Natural killer cell (primary cell): ENCODE data around the gene DEK. TPM values are rescaled to one million over a fixed set of nuclear protein-coding genes. Genes with fewer than 3 reads are reported as not detected.
"Not testable (repeated sequence)": the region's sequence is repeated elsewhere in the genome, so short reads cannot be mapped to it uniquely, and the experiment has no call there.

Experiments
- ATAC-seq, 3 donors: fragments of 150-1000 bp in 2 of 3; fragments of 200-7000 bp in 1 of 3; cut with Tn5 transposase; 1 replicate in 1 of 3; 2 replicates in 2 of 3; pipeline ENCODE4 v1.10.0; 2021; ENCODE audit warnings: mild to moderate bottlenecking in 2 of 3, moderate library complexity in 2 of 3
- DNase-seq, 2 donors: peaks; one replicate each; pipeline versions ENCODE4 v3.0.0 to v3.0.0-alpha.2; 2013 to 2021; ENCODE audit warnings: mixed read lengths in 1 of 2
- H3K27ac ChIP-seq: one replicate; pipeline ENCODE4 v1.5.1; 2013; ENCODE audit warnings: mild to moderate bottlenecking, low read length
- H3K27me3 ChIP-seq: one replicate; pipeline ENCODE4 v1.6.1; 2013; ENCODE audit warnings: low read length; ENCODE audit not compliant: control insufficient read depth, insufficient read depth
- H3K36me3 ChIP-seq: one replicate; pipeline ENCODE4 v1.6.1; 2013; ENCODE audit warnings: low read length; ENCODE audit not compliant: control insufficient read depth, insufficient read depth
- H3K4me1 ChIP-seq: one replicate; pipeline ENCODE4 v1.6.1; 2013; ENCODE audit warnings: low read length; ENCODE audit not compliant: control insufficient read depth, insufficient read depth
- H3K4me3 ChIP-seq: one replicate; pipeline ENCODE4 v1.5.1; 2013; ENCODE audit warnings: low read length
- H3K9me3 ChIP-seq: one replicate; pipeline ENCODE4 v1.6.1; 2013; ENCODE audit warnings: low read length; ENCODE audit not compliant: control insufficient read depth, insufficient read depth
- H3K27ac Mint-ChIP-seq, 2 donors: one replicate each; pipeline ENCODE4 v1.8.0; 2022; ENCODE audit warnings: mild to moderate bottlenecking in 2 of 2, mixed read lengths in 2 of 2, moderate library complexity in 1 of 2
- H3K27me3 Mint-ChIP-seq, 2 donors: one replicate each; pipeline ENCODE4 v1.8.0; 2022; ENCODE audit warnings: low read depth in 2 of 2, mixed read lengths in 2 of 2
- H3K36me3 Mint-ChIP-seq: one replicate; pipeline ENCODE4 v1.8.0; 2022; ENCODE audit warnings: mixed read lengths
- H3K4me1 Mint-ChIP-seq, 2 donors: one replicate each; pipeline ENCODE4 v1.8.0; 2022; ENCODE audit warnings: mixed read lengths in 2 of 2
- H3K4me3 Mint-ChIP-seq: one replicate; pipeline ENCODE4 v1.8.0; 2022; ENCODE audit warnings: mild to moderate bottlenecking, moderate library complexity, mixed read lengths
- H3K9me3 Mint-ChIP-seq, 2 donors: one replicate each; pipeline ENCODE4 v1.8.0; 2022; ENCODE audit warnings: mixed read lengths in 2 of 2
- WGBS: methylation state at CpG from one replicate; pipeline ENCODE4 v1.1.7; 2013; ENCODE audit warnings: missing lambda C conversion rate; ENCODE audit not compliant: insufficient coverage; 5-methylcytosine and 5-hydroxymethylcytosine counted together
- intact Hi-C: fragments of 100-400 bp; cut with micrococcal nuclease; formaldehyde crosslinking; loops from one replicate; pipeline ENCODE4 v1.14.2; 2022
- total RNA-seq, 4 donors: library from RNA; stranded (reverse); fragments of 120-200 nt in 1 of 4; gene quantifications; one replicate each; pipeline versions ENCODE4 v1.2.3 to v1.2.4, GENCODE V29; 2013 to 2022
- TF ChIP-seq, protein P1 (sequence below): fragments of 200-600 bp; IDR thresholded peaks from one replicate; pipeline ENCODE4 v1.8.0; 2022; ENCODE audit warnings: antibody characterized with exemption

DEK gene
- total RNA-seq, 3 donors from 2014 or later (not counting 1 experiment from before 2014, with no cell fraction given) = 79.5 to 89.7 (median 80.9) TPM

DNA sequence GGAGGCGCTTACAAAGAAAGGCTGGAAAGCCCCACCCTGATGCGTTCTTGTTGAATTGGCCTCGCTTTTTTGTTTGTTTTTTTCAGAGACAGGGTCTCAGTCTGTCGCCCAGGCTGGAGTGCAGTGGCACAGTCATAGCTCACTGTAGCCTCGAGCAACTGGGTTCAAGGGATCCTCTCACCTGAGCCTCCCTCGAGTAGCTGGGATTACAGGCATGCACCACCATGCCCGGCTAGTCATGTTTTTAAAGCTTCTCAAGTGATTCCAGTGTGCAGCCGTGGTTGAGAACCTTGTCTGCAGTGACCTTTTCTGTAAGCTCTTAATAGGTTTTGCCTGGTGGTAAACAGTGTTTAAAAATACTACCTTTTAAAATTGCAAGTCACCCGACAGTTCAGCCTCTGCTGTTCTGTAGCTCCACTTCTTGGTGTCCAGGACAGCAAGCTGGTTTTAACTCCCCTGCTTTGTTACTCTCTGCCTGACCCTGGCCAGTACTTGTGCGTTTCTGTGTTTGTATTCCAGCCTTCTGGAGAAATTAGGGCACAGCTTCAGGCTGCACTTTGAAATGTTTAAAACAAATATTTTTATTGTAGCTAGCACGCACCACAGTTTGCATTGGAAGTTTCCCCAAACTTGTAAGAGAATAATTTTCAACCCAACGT, 54.7 kb downstream of the DEK start:
- Mint-ChIP-seq H3K27me3 (no peaks in the 10 kb centered on the region), H3K9me3 (no peaks in the 10 kb centered on the region), H3K36me3 (peaks cover 14% of the 10 kb centered on the region), H3K4me3 (no peak overlapping the region), H3K27ac (no peak overlapping the region), H3K4me1 (peaks cover 0 to 5% of the 10 kb centered on the region in 2 donors)
- H3K4me1 ChIP-seq = no peaks in the 10 kb centered on the region
- TF ChIP-seq, protein P1, sequence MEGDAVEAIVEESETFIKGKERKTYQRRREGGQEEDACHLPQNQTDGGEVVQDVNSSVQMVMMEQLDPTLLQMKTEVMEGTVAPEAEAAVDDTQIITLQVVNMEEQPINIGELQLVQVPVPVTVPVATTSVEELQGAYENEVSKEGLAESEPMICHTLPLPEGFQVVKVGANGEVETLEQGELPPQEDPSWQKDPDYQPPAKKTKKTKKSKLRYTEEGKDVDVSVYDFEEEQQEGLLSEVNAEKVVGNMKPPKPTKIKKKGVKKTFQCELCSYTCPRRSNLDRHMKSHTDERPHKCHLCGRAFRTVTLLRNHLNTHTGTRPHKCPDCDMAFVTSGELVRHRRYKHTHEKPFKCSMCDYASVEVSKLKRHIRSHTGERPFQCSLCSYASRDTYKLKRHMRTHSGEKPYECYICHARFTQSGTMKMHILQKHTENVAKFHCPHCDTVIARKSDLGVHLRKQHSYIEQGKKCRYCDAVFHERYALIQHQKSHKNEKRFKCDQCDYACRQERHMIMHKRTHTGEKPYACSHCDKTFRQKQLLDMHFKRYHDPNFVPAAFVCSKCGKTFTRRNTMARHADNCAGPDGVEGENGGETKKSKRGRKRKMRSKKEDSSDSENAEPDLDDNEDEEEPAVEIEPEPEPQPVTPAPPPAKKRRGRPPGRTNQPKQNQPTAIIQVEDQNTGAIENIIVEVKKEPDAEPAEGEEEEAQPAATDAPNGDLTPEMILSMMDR = no peak
- H3K27ac ChIP-seq = no peak overlapping the region
- peaks cover 12% of the 10 kb centered on the region for H3K36me3 ChIP-seq
- intact Hi-C loops = no loop called here
- no peak for DNase-seq
- H3K27me3 ChIP-seq = no peaks in the 10 kb centered on the region
- no peak for ATAC-seq
- H3K9me3 ChIP-seq = no peaks in the 10 kb centered on the region
- WGBS = 90% methylated on average over 12 of the region's 12 CpGs
- H3K4me3 ChIP-seq = no peak overlapping the region

DNA sequence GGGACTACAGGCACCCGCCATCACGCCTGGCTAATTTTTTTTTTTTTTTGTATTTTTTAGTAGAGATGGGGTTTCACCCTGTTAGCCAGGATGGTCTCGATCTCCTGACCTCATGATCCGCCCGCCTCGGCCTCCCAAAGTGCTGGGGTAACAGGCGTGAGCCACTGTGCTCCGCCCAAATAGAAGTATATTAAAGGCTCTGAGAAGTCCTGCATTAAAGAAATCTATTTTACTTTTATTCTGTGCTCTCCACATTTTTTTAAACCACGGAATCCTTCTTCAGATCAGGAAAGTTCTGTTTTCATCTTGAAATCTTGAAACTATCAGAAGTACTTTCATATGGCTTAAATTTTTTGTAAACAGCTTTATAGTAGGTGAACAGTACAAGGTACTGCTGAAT, 55.6 kb downstream of the DEK start:
- peaks cover 10% of the 10 kb centered on the region for H3K36me3 ChIP-seq
- H3K4me1 ChIP-seq, H3K4me3 Mint-ChIP-seq, H3K4me3 ChIP-seq, ATAC-seq, H3K27me3 Mint-ChIP-seq, H3K27ac ChIP-seq, H3K9me3 Mint-ChIP-seq, H3K9me3 ChIP-seq, intact Hi-C loops, H3K27me3 ChIP-seq, DNase-seq, H3K27ac Mint-ChIP-seq, H3K36me3 Mint-ChIP-seq, H3K4me1 Mint-ChIP-seq: not testable (repeated sequence)
- WGBS = 100% methylated on average over 1 of the region's 9 CpGs

DNA sequence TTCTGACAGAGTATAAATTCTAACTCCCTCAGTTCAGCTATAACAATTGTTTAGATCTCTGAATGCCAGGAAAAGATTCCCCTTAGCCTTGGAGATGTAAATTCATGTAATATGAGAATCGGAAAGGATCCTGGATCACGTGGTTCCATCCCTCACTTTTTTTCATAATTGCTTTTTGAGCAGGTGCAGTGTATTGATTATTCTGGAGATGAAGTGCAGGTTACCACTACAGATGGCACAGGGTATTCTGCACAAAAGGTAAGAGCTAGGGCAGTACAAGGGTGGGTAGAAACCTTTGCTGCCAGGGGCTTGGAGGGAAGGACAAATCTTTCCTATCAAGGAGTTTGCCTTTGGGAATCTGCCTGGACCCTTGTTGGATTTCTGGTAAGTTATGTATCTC, 56.4 kb downstream of the DEK start:
- no peak overlapping the region for H3K27ac ChIP-seq
- H3K27me3 ChIP-seq = no peaks in the 10 kb centered on the region
- TF ChIP-seq, protein P1 = no peak
- Mint-ChIP-seq H3K27ac (no peak overlapping the region), H3K27me3 (no peaks in the 10 kb centered on the region), H3K4me3 (no peak overlapping the region), H3K36me3 (peaks cover 7% of the 10 kb centered on the region), H3K4me1 (no peaks in the 10 kb centered on the region), H3K9me3 (no peaks in the 10 kb centered on the region)
- ATAC-seq = no peak
- intact Hi-C loops = no loop called here
- H3K9me3 ChIP-seq = no peaks in the 10 kb centered on the region
- DNase-seq = no peak
- H3K36me3 ChIP-seq = peaks cover 11% of the 10 kb centered on the region
- H3K4me1 ChIP-seq = no peaks in the 10 kb centered on the region
- WGBS = 75% methylated on average over 2 of the region's 2 CpGs
- H3K4me3 ChIP-seq = no peak overlapping the region

DNA sequence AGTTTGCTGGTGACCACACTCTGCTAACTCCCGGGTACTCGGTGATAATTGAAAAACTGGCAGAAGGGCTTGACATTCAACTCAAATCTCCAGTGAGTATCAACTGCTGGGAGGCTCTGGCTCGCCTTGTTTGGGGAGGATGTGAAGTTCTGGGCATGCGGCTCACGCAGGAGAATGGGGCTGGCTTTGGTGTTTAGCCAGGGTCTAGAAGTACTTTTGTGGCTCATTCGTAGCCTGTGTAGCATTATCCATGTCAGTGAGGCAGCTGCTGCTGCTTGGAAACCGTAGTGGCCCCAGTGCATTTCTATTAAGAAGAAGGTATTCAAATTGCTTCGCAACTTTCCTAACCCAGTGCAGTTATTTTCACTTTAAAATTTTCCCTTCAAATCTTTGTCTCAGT, 56.9 kb downstream of the DEK start:
- H3K4me3 Mint-ChIP-seq = no peak overlapping the region
- Histone ChIP-seq H3K9me3 (no peaks in the 10 kb centered on the region), H3K36me3 (peaks cover 12% of the 10 kb centered on the region), H3K27ac (no peak overlapping the region), H3K4me1 (no peaks in the 10 kb centered on the region), H3K4me3 (no peak overlapping the region), H3K27me3 (no peaks in the 10 kb centered on the region)
- no peak for ATAC-seq
- WGBS = 93% methylated on average over 6 of the region's 8 CpGs
- no peak for DNase-seq
- H3K27ac Mint-ChIP-seq = no peak overlapping the region
- intact Hi-C loops = no loop called here
- H3K4me1 Mint-ChIP-seq = no peaks in the 10 kb centered on the region
- peaks cover 12% of the 10 kb centered on the region for H3K36me3 Mint-ChIP-seq
- H3K27me3 Mint-ChIP-seq = no peaks in the 10 kb centered on the region
- H3K9me3 Mint-ChIP-seq = no peaks in the 10 kb centered on the region
- TF ChIP-seq, protein P1 = no peak
